ENCODE measurements around the gene PATJ.

The PATJ gene

DNA sequence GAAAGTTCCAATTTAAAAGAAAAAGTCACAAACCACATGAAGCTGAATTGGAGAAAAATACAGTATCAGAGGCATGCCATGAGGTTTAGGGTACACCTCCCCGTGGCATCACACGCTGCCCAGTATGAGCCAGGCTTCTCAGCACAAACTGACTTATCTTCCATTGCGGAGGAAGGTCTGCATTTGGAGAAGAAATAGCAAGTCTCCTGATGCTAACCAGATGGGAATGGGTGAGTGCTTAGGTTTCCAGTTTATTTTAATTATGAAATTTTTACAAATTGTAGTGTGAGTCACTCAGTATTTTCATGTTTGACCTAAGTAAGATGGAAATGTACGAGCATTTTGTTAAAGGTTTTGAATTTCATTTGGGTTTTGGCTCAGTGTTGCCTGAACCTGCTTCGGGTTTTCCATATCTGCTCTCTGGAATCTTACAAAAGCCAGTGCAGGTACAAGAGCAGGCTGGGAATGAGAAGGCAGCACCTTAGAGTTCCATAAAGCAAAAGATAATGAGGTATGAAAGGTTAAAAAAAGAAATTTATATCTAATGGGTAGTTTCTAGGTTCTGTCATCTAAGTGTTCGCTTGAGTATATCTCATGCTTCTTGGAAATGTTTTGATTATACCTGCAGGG, 213.9 kb downstream of the PATJ start:
- H3K27me3 ChIP-seq (ENCODE audit: insufficient read depth, poor library complexity, severe bottlenecking) = peaks cover 2% of the 10 kb centered on the region
- DNase-seq (ENCODE audit: low read depth in 1 of 2, low spot score in 1 of 2) = no peak
- H3K4me3 ChIP-seq (replicated peaks; ENCODE audit: insufficient read depth, low read length) = no peak overlapping the region
- H3K27ac ChIP-seq (replicated peaks) = no peak overlapping the region
- TF ChIP-seq SPI1 (IDR thresholded peaks at IDR 0.05; ENCODE audit: borderline replicate concordance, low read depth) (no peak), GABPA (IDR thresholded peaks at IDR 0.05; ENCODE audit: low read depth) (no peak), POLR2AphosphoS5 (IDR thresholded peaks at IDR 0.05; ENCODE audit: low read depth) (no peak)
- TF ChIP-seq, protein P1, sequence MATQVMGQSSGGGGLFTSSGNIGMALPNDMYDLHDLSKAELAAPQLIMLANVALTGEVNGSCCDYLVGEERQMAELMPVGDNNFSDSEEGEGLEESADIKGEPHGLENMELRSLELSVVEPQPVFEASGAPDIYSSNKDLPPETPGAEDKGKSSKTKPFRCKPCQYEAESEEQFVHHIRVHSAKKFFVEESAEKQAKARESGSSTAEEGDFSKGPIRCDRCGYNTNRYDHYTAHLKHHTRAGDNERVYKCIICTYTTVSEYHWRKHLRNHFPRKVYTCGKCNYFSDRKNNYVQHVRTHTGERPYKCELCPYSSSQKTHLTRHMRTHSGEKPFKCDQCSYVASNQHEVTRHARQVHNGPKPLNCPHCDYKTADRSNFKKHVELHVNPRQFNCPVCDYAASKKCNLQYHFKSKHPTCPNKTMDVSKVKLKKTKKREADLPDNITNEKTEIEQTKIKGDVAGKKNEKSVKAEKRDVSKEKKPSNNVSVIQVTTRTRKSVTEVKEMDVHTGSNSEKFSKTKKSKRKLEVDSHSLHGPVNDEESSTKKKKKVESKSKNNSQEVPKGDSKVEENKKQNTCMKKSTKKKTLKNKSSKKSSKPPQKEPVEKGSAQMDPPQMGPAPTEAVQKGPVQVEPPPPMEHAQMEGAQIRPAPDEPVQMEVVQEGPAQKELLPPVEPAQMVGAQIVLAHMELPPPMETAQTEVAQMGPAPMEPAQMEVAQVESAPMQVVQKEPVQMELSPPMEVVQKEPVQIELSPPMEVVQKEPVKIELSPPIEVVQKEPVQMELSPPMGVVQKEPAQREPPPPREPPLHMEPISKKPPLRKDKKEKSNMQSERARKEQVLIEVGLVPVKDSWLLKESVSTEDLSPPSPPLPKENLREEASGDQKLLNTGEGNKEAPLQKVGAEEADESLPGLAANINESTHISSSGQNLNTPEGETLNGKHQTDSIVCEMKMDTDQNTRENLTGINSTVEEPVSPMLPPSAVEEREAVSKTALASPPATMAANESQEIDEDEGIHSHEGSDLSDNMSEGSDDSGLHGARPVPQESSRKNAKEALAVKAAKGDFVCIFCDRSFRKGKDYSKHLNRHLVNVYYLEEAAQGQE (IDR thresholded peaks at IDR 0.05; ENCODE audit: insufficient replicate concordance, low read depth) = no peak
- TF ChIP-seq, protein P2, sequence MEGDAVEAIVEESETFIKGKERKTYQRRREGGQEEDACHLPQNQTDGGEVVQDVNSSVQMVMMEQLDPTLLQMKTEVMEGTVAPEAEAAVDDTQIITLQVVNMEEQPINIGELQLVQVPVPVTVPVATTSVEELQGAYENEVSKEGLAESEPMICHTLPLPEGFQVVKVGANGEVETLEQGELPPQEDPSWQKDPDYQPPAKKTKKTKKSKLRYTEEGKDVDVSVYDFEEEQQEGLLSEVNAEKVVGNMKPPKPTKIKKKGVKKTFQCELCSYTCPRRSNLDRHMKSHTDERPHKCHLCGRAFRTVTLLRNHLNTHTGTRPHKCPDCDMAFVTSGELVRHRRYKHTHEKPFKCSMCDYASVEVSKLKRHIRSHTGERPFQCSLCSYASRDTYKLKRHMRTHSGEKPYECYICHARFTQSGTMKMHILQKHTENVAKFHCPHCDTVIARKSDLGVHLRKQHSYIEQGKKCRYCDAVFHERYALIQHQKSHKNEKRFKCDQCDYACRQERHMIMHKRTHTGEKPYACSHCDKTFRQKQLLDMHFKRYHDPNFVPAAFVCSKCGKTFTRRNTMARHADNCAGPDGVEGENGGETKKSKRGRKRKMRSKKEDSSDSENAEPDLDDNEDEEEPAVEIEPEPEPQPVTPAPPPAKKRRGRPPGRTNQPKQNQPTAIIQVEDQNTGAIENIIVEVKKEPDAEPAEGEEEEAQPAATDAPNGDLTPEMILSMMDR (IDR thresholded peaks at IDR 0.05; ENCODE audit: insufficient read depth, low read length) = no peak

DNA sequence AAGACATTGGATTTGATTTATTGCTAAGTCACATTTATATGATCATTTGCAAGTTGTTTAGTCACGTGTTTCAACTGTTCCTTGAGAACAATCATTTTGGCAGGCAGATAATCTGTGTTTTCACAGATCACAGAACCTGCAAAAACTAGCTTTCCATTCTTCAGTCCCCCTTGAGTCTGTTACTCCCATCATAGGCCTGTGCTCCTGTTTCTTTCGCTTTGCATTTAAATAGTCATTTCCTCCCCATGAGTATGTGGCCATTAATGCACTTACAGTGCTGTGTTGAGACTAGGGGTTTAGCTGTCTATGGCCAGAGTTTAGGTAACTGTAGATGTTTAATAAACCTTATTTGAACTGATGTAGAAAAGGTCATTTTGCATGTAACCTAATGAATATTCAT, 214.5 kb downstream of the PATJ start:
- Histone ChIP-seq H3K27me3 (ENCODE audit: insufficient read depth, poor library complexity, severe bottlenecking) (peaks cover 2% of the 10 kb centered on the region), H3K4me3 (replicated peaks; ENCODE audit: insufficient read depth, low read length) (no peak overlapping the region), H3K27ac (replicated peaks) (no peak overlapping the region)
- TF ChIP-seq, protein P1 (IDR thresholded peaks at IDR 0.05; ENCODE audit: insufficient replicate concordance, low read depth) = no peak
- TF ChIP-seq, protein P2 (IDR thresholded peaks at IDR 0.05; ENCODE audit: insufficient read depth, low read length) = no peak
- TF ChIP-seq SPI1 (IDR thresholded peaks at IDR 0.05; ENCODE audit: borderline replicate concordance, low read depth) (no peak), POLR2AphosphoS5 (IDR thresholded peaks at IDR 0.05; ENCODE audit: low read depth) (no peak), GABPA (IDR thresholded peaks at IDR 0.05; ENCODE audit: low read depth) (no peak)
- no peak for DNase-seq (ENCODE audit: low read depth in 1 of 2, low spot score in 1 of 2)

DNA sequence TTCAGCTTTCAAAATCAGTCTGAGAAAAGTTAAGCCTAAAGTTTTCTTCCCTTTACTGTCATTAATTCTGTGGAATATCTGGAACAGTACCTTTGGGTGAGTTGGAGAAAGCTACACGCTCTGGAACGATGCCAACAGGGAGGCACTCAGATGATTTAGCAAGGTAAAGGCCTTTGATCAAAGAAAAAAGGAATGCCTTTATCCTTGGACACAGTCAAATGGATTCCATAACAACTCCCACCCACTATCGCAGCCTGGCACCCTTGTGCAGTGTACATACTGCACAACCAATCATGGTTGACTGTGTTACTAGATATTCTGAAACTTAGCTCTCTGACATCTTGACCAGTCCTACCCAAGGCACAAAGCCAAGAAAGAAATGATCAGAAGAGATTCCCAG, 218.7 kb downstream of the PATJ start:
- no peaks in the 10 kb centered on the region for H3K27me3 ChIP-seq (ENCODE audit: insufficient read depth, poor library complexity, severe bottlenecking)
- no peak overlapping the region for H3K4me3 ChIP-seq (replicated peaks; ENCODE audit: insufficient read depth, low read length)
- no peak overlapping the region for H3K27ac ChIP-seq (replicated peaks)
- no peak for DNase-seq (ENCODE audit: low read depth in 1 of 2, low spot score in 1 of 2)
- TF ChIP-seq SPI1 (IDR thresholded peaks at IDR 0.05; ENCODE audit: borderline replicate concordance, low read depth) (no peak), GABPA (IDR thresholded peaks at IDR 0.05; ENCODE audit: low read depth) (no peak), POLR2AphosphoS5 (IDR thresholded peaks at IDR 0.05; ENCODE audit: low read depth) (no peak)
- TF ChIP-seq, protein P2 (IDR thresholded peaks at IDR 0.05; ENCODE audit: insufficient read depth, low read length) = no peak
- TF ChIP-seq, protein P1 (IDR thresholded peaks at IDR 0.05; ENCODE audit: insufficient replicate concordance, low read depth) = no peak

All from HL-60 (cell line).